HepG2 (cell line): ENCODE data around the gene CCDC106. TPM values are rescaled to one million over a fixed set of nuclear protein-coding genes. Genes with fewer than 3 reads are reported as not detected.

Source experiments
- ATF1 ChIP-seq: IDR thresholded peaks from 2 replicates; pipeline ENCODE4 v1.6.1; 2016; ENCODE audit warnings: mild to moderate bottlenecking, control low read depth
- DMAP1 ChIP-seq: IDR thresholded peaks from 2 replicates; pipeline ENCODE4 v1.6.1; 2016
- PHF5A ChIP-seq: IDR thresholded peaks from one replicate; pipeline ENCODE4 v1.6.1; 2018; ENCODE audit warnings: low read depth, missing genetic modification reagents; ENCODE audit not compliant: unreplicated experiment
- SETDB1 ChIP-seq: sonication (generic); formaldehyde crosslinking; IDR thresholded peaks from 2 replicates; pipeline ENCODE4 v1.5.1; 2020; ENCODE audit warnings: missing genetic modification reagents, mild to moderate bottlenecking, borderline replicate concordance
- SRY ChIP-seq: sonication (generic); formaldehyde crosslinking; IDR thresholded peaks from 2 replicates; pipeline ENCODE4 v1.8.0; 2022; ENCODE audit warnings: mild to moderate bottlenecking, missing genetic modification reagents
- U2AF1 ChIP-seq: fragments of 200-400 bp; formaldehyde crosslinking; optimal IDR thresholded peaks from 2 replicates; pipeline ENCODE3; 2017; ENCODE audit warnings: mild to moderate bottlenecking, low read depth, low read length
- XRCC5 ChIP-seq: fragments of 200-400 bp; formaldehyde crosslinking; optimal IDR thresholded peaks from 2 replicates; pipeline ENCODE3; 2017; ENCODE audit warnings: mild to moderate bottlenecking, low read length
- ZFP62 ChIP-seq: sonication (generic); formaldehyde crosslinking; IDR thresholded peaks from 2 replicates; pipeline ENCODE4 v1.4.0; 2020; ENCODE audit warnings: missing genetic modification reagents
- ZNF224 ChIP-seq: sonication (generic); formaldehyde crosslinking; IDR thresholded peaks from 2 replicates; pipeline ENCODE4 v1.5.0; 2020; ENCODE audit warnings: mild to moderate bottlenecking, missing genetic modification reagents
- ZSCAN25 ChIP-seq: sonication (generic); formaldehyde crosslinking; IDR thresholded peaks from 2 replicates; pipeline ENCODE4 v1.8.0; 2022; ENCODE audit warnings: mild to moderate bottlenecking, missing genetic modification reagents
- ZSCAN29 ChIP-seq: sonication (generic); formaldehyde crosslinking; conservative IDR thresholded peaks from 2 replicates; pipeline ENCODE4 v1.4.0; 2020; ENCODE audit warnings: mild to moderate bottlenecking, missing genetic modification reagents
- ZSCAN9 ChIP-seq: IDR thresholded peaks from 2 replicates; pipeline ENCODE4 v1.6.1; 2016; ENCODE audit warnings: borderline replicate concordance
- polyA plus RNA-seq, 8 experiments: library from polyadenylated mRNA; depleted of rRNA in 3 of 8; stranded (reverse) in 7 of 8; unstranded in 1 of 8; fragments of >200 nt; fragmentation: Illumina TruSeq in 4 of 8; extraction: Trizol in 4 of 8; gene quantifications; 2 replicates each; pipeline versions ENCODE4 v1.2.1 to v1.2.3, GENCODE V29; 2011 to 2016; ENCODE audit warnings: low read depth in 4 of 8, missing spikeins in 1 of 8, mixed read lengths in 1 of 8; ENCODE audit not compliant: insufficient read depth in 1 of 8
- total RNA-seq, 5 experiments: library from RNA; depleted of rRNA; stranded (reverse); fragments of >200 nt; fragmentation: Illumina TruSeq; extraction: Trizol; gene quantifications; 2 replicates each; pipeline ENCODE4 v1.2.3, GENCODE V29; 2016; ENCODE audit warnings: low read depth in 1 of 5
- TF ChIP-seq, protein P1 (sequence below), 2 experiments: sonication (generic) in 1 of 2; formaldehyde crosslinking in 1 of 2; IDR thresholded peaks; 2 replicates each; pipeline versions ENCODE4 v1.5.1 to v1.6.1; 2011 to 2020; ENCODE audit warnings: borderline replicate concordance in 1 of 2, low read depth in 1 of 2, low read length in 1 of 2, mild to moderate bottlenecking in 1 of 2, missing genetic modification reagents in 1 of 2, moderate library complexity in 1 of 2
- TF ChIP-seq, protein P2 (sequence below): sonication (generic); formaldehyde crosslinking; IDR thresholded peaks from 2 replicates; pipeline ENCODE4 v1.5.1; 2020; ENCODE audit warnings: missing genetic modification reagents, mild to moderate bottlenecking, borderline replicate concordance
- TF ChIP-seq, protein P3 (sequence below): sonication (generic); formaldehyde crosslinking; conservative IDR thresholded peaks from 2 replicates; pipeline ENCODE4 v1.4.0; 2020; ENCODE audit warnings: mild to moderate bottlenecking, missing genetic modification reagents, moderate library complexity
- TF ChIP-seq, protein P4 (sequence below): sonication (generic); formaldehyde crosslinking; IDR thresholded peaks from 2 replicates; pipeline ENCODE4 v1.5.0; 2020; ENCODE audit warnings: mild to moderate bottlenecking, missing genetic modification reagents, moderate library complexity
- TF ChIP-seq, protein P5 (sequence below): sonication (generic); formaldehyde crosslinking; IDR thresholded peaks from 2 replicates; pipeline ENCODE4 v1.5.0; 2020; ENCODE audit warnings: mild to moderate bottlenecking, missing genetic modification reagents, borderline replicate concordance

Gene CCDC106
- total and polyA plus RNA-seq, 2 of the 13 experiments (the other 11 are each of a cell fraction or from before 2014, with no cell fraction given) = 4.7 to 8.8 TPM

DNA sequence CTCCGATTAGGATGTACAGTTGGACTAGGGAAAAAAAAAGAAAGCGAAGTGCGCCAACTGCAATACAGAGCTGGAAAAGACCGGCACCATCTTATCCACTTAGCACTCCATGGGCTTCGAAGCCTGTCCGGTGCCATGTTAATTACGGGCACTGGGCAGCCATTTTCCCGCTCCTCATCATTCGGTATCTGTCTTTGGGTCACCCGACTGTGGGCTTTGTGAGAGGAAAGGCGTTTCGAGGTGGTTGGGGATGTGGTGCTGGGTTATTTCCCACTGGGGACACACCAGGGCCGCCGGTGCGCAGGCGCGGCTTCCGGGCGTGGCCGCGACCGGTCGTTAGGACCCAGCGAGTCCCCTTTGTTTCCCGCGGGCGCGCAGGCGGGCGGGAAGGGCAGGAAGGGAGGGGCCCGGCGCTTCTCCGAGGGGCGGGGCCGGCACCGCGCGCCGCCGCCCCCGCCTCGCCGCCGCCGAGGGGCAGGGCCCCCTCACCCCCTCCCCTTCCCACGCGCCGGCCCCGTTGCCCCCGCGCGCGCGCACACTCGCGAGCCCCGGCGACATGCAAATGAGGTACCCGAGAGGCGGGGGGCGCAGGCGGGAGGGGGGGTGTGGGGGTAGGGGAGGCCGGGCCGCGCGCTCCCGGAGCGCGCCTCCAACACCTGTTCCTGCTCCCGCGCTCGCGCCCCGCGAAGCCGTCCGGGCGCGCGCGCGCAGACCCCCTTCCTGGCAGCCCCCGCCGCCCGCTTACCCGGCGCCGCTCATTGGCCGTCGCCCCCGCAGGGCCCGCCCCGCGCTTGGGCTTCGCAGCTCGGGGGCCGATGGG, 48.0 kb upstream of the CCDC106 start, which contains the start of gene ZNF524 (continued):
- no peak; the same call in 1 of the 2 replicates for TF ChIP-seq ZSCAN9 (CRISPR knock-in tag)
- peak; percentile 45 for TF ChIP-seq DMAP1 (CRISPR knock-in tag)
- TF ChIP-seq SETDB1 (CRISPR knock-in tag) = no peak
- TF ChIP-seq, protein P1, sequence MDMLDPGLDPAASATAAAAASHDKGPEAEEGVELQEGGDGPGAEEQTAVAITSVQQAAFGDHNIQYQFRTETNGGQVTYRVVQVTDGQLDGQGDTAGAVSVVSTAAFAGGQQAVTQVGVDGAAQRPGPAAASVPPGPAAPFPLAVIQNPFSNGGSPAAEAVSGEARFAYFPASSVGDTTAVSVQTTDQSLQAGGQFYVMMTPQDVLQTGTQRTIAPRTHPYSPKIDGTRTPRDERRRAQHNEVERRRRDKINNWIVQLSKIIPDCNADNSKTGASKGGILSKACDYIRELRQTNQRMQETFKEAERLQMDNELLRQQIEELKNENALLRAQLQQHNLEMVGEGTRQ (IDR thresholded peaks at IDR 0.05; ENCODE audit: low read depth, low read length) = no peak
- TF ChIP-seq, protein P1 (CRISPR knock-in tag; IDR thresholded peaks at IDR 0.05; ENCODE audit: borderline replicate concordance) = no peak
- TF ChIP-seq ATF1 (CRISPR knock-in tag) = 0 out of 2 replicates have a peak, but pooled peaks have one; percentile 2
- TF ChIP-seq PHF5A (CRISPR knock-in tag) = no peak
- TF ChIP-seq ZFP62 (CRISPR knock-in tag) = no peak
- peak; percentile 23 for TF ChIP-seq U2AF1
- no peak for TF ChIP-seq ZNF224 (CRISPR knock-in tag)
- TF ChIP-seq ZSCAN25 (CRISPR knock-in tag) = no peak
- peak; percentile 74 for TF ChIP-seq XRCC5
- TF ChIP-seq, protein P2, sequence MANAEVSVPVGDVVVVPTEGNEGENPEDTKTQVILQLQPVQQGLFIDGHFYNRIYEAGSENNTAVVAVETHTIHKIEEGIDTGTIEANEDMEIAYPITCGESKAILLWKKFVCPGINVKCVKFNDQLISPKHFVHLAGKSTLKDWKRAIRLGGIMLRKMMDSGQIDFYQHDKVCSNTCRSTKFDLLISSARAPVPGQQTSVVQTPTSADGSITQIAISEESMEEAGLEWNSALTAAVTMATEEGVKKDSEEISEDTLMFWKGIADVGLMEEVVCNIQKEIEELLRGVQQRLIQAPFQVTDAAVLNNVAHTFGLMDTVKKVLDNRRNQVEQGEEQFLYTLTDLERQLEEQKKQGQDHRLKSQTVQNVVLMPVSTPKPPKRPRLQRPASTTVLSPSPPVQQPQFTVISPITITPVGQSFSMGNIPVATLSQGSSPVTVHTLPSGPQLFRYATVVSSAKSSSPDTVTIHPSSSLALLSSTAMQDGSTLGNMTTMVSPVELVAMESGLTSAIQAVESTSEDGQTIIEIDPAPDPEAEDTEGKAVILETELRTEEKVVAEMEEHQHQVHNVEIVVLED (CRISPR knock-in tag) = 0 out of 2 replicates have a peak, but pooled peaks have one; percentile 55
- TF ChIP-seq, protein P3, sequence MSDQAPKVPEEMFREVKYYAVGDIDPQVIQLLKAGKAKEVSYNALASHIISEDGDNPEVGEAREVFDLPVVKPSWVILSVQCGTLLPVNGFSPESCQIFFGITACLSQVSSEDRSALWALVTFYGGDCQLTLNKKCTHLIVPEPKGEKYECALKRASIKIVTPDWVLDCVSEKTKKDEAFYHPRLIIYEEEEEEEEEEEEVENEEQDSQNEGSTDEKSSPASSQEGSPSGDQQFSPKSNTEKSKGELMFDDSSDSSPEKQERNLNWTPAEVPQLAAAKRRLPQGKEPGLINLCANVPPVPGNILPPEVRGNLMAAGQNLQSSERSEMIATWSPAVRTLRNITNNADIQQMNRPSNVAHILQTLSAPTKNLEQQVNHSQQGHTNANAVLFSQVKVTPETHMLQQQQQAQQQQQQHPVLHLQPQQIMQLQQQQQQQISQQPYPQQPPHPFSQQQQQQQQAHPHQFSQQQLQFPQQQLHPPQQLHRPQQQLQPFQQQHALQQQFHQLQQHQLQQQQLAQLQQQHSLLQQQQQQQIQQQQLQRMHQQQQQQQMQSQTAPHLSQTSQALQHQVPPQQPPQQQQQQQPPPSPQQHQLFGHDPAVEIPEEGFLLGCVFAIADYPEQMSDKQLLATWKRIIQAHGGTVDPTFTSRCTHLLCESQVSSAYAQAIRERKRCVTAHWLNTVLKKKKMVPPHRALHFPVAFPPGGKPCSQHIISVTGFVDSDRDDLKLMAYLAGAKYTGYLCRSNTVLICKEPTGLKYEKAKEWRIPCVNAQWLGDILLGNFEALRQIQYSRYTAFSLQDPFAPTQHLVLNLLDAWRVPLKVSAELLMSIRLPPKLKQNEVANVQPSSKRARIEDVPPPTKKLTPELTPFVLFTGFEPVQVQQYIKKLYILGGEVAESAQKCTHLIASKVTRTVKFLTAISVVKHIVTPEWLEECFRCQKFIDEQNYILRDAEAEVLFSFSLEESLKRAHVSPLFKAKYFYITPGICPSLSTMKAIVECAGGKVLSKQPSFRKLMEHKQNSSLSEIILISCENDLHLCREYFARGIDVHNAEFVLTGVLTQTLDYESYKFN (CRISPR knock-in tag) = no peak
- TF ChIP-seq ZSCAN29 (CRISPR knock-in tag) = 0 out of 2 replicates have a peak, but pooled peaks have one; percentile 69
- TF ChIP-seq SRY (CRISPR knock-in tag) = no peak
- TF ChIP-seq, protein P4, sequence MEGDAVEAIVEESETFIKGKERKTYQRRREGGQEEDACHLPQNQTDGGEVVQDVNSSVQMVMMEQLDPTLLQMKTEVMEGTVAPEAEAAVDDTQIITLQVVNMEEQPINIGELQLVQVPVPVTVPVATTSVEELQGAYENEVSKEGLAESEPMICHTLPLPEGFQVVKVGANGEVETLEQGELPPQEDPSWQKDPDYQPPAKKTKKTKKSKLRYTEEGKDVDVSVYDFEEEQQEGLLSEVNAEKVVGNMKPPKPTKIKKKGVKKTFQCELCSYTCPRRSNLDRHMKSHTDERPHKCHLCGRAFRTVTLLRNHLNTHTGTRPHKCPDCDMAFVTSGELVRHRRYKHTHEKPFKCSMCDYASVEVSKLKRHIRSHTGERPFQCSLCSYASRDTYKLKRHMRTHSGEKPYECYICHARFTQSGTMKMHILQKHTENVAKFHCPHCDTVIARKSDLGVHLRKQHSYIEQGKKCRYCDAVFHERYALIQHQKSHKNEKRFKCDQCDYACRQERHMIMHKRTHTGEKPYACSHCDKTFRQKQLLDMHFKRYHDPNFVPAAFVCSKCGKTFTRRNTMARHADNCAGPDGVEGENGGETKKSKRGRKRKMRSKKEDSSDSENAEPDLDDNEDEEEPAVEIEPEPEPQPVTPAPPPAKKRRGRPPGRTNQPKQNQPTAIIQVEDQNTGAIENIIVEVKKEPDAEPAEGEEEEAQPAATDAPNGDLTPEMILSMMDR = no peak
- TF ChIP-seq, protein P5, sequence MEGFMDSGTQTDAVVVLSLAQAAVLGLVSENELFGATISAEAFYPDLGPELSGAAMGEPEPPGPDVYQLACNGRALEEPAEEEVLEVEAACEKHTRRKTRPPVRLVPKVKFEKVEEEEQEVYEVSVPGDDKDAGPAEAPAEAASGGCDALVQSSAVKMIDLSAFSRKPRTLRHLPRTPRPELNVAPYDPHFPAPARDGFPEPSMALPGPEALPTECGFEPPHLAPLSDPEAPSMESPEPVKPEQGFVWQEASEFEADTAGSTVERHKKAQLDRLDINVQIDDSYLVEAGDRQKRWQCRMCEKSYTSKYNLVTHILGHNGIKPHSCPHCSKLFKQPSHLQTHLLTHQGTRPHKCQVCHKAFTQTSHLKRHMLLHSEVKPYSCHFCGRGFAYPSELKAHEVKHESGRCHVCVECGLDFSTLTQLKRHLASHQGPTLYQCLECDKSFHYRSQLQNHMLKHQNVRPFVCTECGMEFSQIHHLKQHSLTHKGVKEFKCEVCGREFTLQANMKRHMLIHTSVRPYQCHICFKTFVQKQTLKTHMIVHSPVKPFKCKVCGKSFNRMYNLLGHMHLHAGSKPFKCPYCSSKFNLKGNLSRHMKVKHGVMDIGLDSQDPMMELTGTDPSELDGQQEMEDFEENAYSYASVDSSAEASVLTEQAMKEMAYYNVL = peak; percentile 17; the same call in 1 of the 2 replicates
